T-cell (primary cell): ENCODE measurements around the gene WWP2. TPM values are rescaled to one million over a fixed set of nuclear protein-coding genes. Genes with fewer than 3 reads are reported as not detected.
A peak's percentile ranks its signal among the peaks of the same experiment; 100 is the strongest.
"Not testable (repeated sequence)": the region's sequence is repeated elsewhere in the genome, so short reads cannot be mapped to it uniquely, and the experiment has no call there.

Experiments
- ATAC-seq, 4 experiments: fragments of 200-7000 bp in 3 of 4; fragments of 150-1000 bp in 1 of 4; cut with Tn5 transposase; replicated peaks in 1 of 4; 1 replicate in 3 of 4; 2 replicates in 1 of 4; pipeline ENCODE4 v1.10.0; 2021; ENCODE audit warnings: moderate library complexity in 3 of 4, mild to moderate bottlenecking in 2 of 4, moderate number of reproducible peaks in 1 of 4
- CTCF ChIA-PET, 2 donors: fragments of 300-600 bp; sonication (Branson Sonifier 250); formaldehyde crosslinking; loops; one replicate each; lab custom pipeline; 2022; ENCODE audit warnings: antibody characterized with exemption in 2 of 2; lab: Charles Lee
- POLR2A ChIA-PET, 2 donors: fragments of 300-600 bp; sonication (Branson Sonifier 250); formaldehyde crosslinking; loops; one replicate each; lab custom pipeline; 2022; ENCODE audit warnings: antibody characterized with exemption in 2 of 2; lab: Charles Lee
- DNase-seq, 35 experiments: peaks; one replicate each; pipeline versions ENCODE4 v3.0.0 to v3.0.0-alpha.2; 2013 to 2023
- H3K27ac ChIP-seq: one replicate; pipeline ENCODE4 v1.5.1; 2013; ENCODE audit warnings: low read length
- H3K27me3 ChIP-seq, 2 experiments: replicated peaks in 1 of 2; 1 replicate in 1 of 2; 2 replicates in 1 of 2; pipeline versions ENCODE4 v1.6.1 to v1.7.0; 2013; ENCODE audit warnings: low read length in 1 of 2, mixed read lengths in 1 of 2; ENCODE audit not compliant: control insufficient read depth in 2 of 2, insufficient read depth in 2 of 2; ENCODE audit errors: extremely low read depth in 1 of 2
- H3K36me3 ChIP-seq, 2 donors: 1 replicate in 1 of 2; 2 replicates in 1 of 2; pipeline versions ENCODE4 v1.6.1 to v1.7.0; 2013; ENCODE audit warnings: low read length in 1 of 2; ENCODE audit not compliant: control insufficient read depth in 2 of 2, insufficient read depth in 1 of 2; ENCODE audit errors: extremely low read depth in 1 of 2
- H3K4me1 ChIP-seq, 2 experiments: 1 replicate in 1 of 2; 2 replicates in 1 of 2; pipeline versions ENCODE4 v1.6.1 to v1.7.0; 2013; ENCODE audit warnings: low read length in 2 of 2, mixed read lengths in 1 of 2; ENCODE audit not compliant: insufficient read depth in 2 of 2, control insufficient read depth in 1 of 2; ENCODE audit errors: extremely low read depth in 1 of 2
- H3K4me3 ChIP-seq, 2 donors: 1 replicate in 1 of 2; 2 replicates in 1 of 2; pipeline versions ENCODE4 v1.5.1 to v1.7.0; 2013; ENCODE audit warnings: mild to moderate bottlenecking in 2 of 2, low read length in 1 of 2, moderate library complexity in 1 of 2; ENCODE audit not compliant: control insufficient read depth in 1 of 2; ENCODE audit errors: extremely low read depth in 1 of 2
- H3K9me3 ChIP-seq: 2 replicates; pipeline ENCODE4 v1.7.0; 2013
- H3K27ac Mint-ChIP-seq, 2 donors: one replicate each; pipeline ENCODE4 v1.8.0; 2020 to 2021; ENCODE audit warnings: mild to moderate bottlenecking in 2 of 2, mixed read lengths in 2 of 2
- H3K27me3 Mint-ChIP-seq, 2 donors: one replicate each; pipeline ENCODE4 v1.8.0; 2021 to 2022; ENCODE audit warnings: mixed read lengths in 2 of 2
- H3K36me3 Mint-ChIP-seq: one replicate; pipeline ENCODE4 v1.8.0; 2021; ENCODE audit warnings: mixed read lengths
- H3K4me1 Mint-ChIP-seq, 3 donors: one replicate each; pipeline ENCODE4 v1.8.0; 2020 to 2022; ENCODE audit warnings: mixed read lengths in 3 of 3, mild to moderate bottlenecking in 1 of 3
- H3K4me3 Mint-ChIP-seq, 3 donors: one replicate each; pipeline ENCODE4 v1.8.0; 2020 to 2022; ENCODE audit warnings: mild to moderate bottlenecking in 3 of 3, mixed read lengths in 3 of 3, moderate library complexity in 3 of 3
- H3K9me3 Mint-ChIP-seq, 3 donors: one replicate each; pipeline ENCODE4 v1.8.0; 2020 to 2022; ENCODE audit warnings: mixed read lengths in 3 of 3
- WGBS: methylation state at CpG from one replicate; pipeline ENCODE4 v1.1.5; 2013; ENCODE audit warnings: missing lambda C conversion rate; ENCODE audit not compliant: insufficient coverage; 5-methylcytosine and 5-hydroxymethylcytosine counted together
- total RNA-seq, 35 experiments: library from RNA in 6 of 35; stranded (reverse) in 6 of 35; fragments of 120-200 nt in 1 of 35; gene quantifications; one replicate each; pipeline versions ENCODE4 v1.2.1 to v1.2.4 and lab custom pipeline; 2013 to 2026

Gene WWP2
- total RNA-seq, 5 donors from 2014 or later (not counting 1 experiment from before 2014, with no cell fraction given) = 55.3 to 78.5 (median 66.4) TPM

GRCh38 chr16:69754469-69755310 lies 7.4 kb upstream of the WWP2 start, which contains the start of gene NOB1:
Gene NOB1 (minus strand): TSS chr16:69754926. CDS start chr16:69754910, 16 bp downstream.
- WGBS = under 1% methylated on average over 42 of the region's 58 CpGs
- H3K36me3 Mint-ChIP-seq = peaks cover 14% of the 10 kb centered on the region
- peak within 1 kb of the TSS; percentile 63 for H3K27ac ChIP-seq
- H3K27me3 ChIP-seq = no peaks in the 10 kb centered on the region
- ChIA-PET POLR2A (interaction anchor here (0.5 to 1.1 kb wide), 6 partner anchors 8 to 344 kb away, joined by 3 to 7 read pairs (median 4); no protein-coding TSS in a partner anchor), CTCF (interaction anchor here (0.5 to 2.3 kb wide), 18 partner anchors 8 to 428 kb away, joined by 3 to 23 read pairs (median 4); partner anchors contain the start of gene NQO1 (in 1 of the 2))
- DNase-seq (peak; percentile 91 to 100 (median 97)), ATAC-seq (peak; percentile 96 to 98 (median 98))
- peaks cover 8 to 20% of the 10 kb centered on the region in 2 experiments for H3K4me1 ChIP-seq
- H3K9me3 ChIP-seq = no peaks in the 10 kb centered on the region
- peaks cover 0 to 24% of the 10 kb centered on the region in 2 donors for H3K36me3 ChIP-seq
- no peaks in the 10 kb centered on the region for H3K27me3 Mint-ChIP-seq
- no peaks in the 10 kb centered on the region for H3K9me3 Mint-ChIP-seq
- peak within 1 kb of the TSS; percentile 98 to 99 for H3K27ac Mint-ChIP-seq
- peaks cover 30 to 32% (median 32%) of the 10 kb centered on the region in 3 donors for H3K4me1 Mint-ChIP-seq
- H3K4me3 ChIP-seq = peak within 1 kb of the TSS; percentile 99 to 100
- H3K4me3 Mint-ChIP-seq = peak within 1 kb of the TSS; percentile 96 to 100 (median 100)

- Mint-ChIP-seq H3K27ac (no peak overlapping the region), H3K4me1 (peaks cover 32 to 35% (median 33%) of the 10 kb centered on the region in 3 donors), H3K9me3 (no peaks in the 10 kb centered on the region), H3K4me3 (no peak overlapping the region), H3K36me3 (peaks cover 9% of the 10 kb centered on the region), H3K27me3 (no peaks in the 10 kb centered on the region)
- CTCF ChIA-PET = interaction anchor here in 1 of 2 donors (0.6 to 0.8 kb wide), 2 partner anchors 13 to 46 kb away, joined by 3 to 5 read pairs; no protein-coding TSS in a partner anchor
- H3K4me3 ChIP-seq = no peak overlapping the region
- H3K4me1 ChIP-seq = peaks cover 11 to 30% of the 10 kb centered on the region in 2 experiments
- no peaks in the 10 kb centered on the region for H3K9me3 ChIP-seq
- H3K27ac ChIP-seq = no peak overlapping the region
- H3K36me3 ChIP-seq = peaks cover 0 to 6% of the 10 kb centered on the region in 2 donors
- H3K27me3 ChIP-seq = no peaks in the 10 kb centered on the region
- DNase-seq = no peak
- POLR2A ChIA-PET = interaction anchor here in 1 of 2 donors (0.8 kb wide), 1 partner anchor 32 kb away, joined by 3 read pairs; no protein-coding TSS in a partner anchor
- 91% methylated on average over 10 of the region's 10 CpGs for WGBS
- ATAC-seq = no peak
These were observed 5.4 kb upstream of the WWP2 start for GRCh38 chr16:69756705-69757104.

- not testable (repeated sequence) for H3K27me3 Mint-ChIP-seq, ATAC-seq, H3K36me3 Mint-ChIP-seq, H3K9me3 Mint-ChIP-seq, H3K4me3 ChIP-seq, H3K27ac ChIP-seq, H3K27ac Mint-ChIP-seq, H3K4me3 Mint-ChIP-seq, H3K27me3 ChIP-seq, DNase-seq, H3K9me3 ChIP-seq, H3K36me3 ChIP-seq
- ChIA-PET POLR2A (interaction anchor here in 1 of 2 donors (0.8 kb wide), 1 partner anchor 33 kb away, joined by 3 read pairs; no protein-coding TSS in a partner anchor), CTCF (interaction anchor here in 1 of 2 donors (0.8 kb wide), 1 partner anchor 47 kb away, joined by 3 read pairs; no protein-coding TSS in a partner anchor)
- peaks cover 11 to 33% of the 10 kb centered on the region in 2 experiments for H3K4me1 ChIP-seq
- peaks cover 28 to 33% (median 33%) of the 10 kb centered on the region in 3 donors for H3K4me1 Mint-ChIP-seq
- 97% methylated on average over 9 of the region's 13 CpGs for WGBS
These were observed 4.8 kb upstream of the WWP2 start for GRCh38 chr16:69757375-69757774.

- DNase-seq (peak in 10 of 35 experiments; percentile 1 to 57 (median 13)), ATAC-seq (peak; percentile 22 to 62 (median 28))
- Mint-ChIP-seq H3K9me3 (no peaks in the 10 kb centered on the region), H3K36me3 (peaks cover 13% of the 10 kb centered on the region), H3K27ac (peak overlapping the region; percentile 89 to 92), H3K4me3 (peak overlapping the region; percentile 82 to 92 (median 91)), H3K4me1 (peaks cover 24 to 46% (median 39%) of the 10 kb centered on the region in 3 donors), H3K27me3 (no peaks in the 10 kb centered on the region)
- WGBS = 11% methylated on average over 9 of the region's 14 CpGs
- CTCF ChIA-PET = interaction anchor here (0.6 to 1.2 kb wide), 2 partner anchors 8 to 358 kb away, joined by 4 to 14 read pairs; partner anchors contain the start of gene NOB1 (in 1 of the 2)
- Histone ChIP-seq H3K4me3 (peak overlapping the region; percentile 93 to 94), H3K27ac (peak overlapping the region; percentile 87), H3K4me1 (peaks cover 6 to 22% of the 10 kb centered on the region in 2 experiments), H3K27me3 (no peaks in the 10 kb centered on the region), H3K9me3 (no peaks in the 10 kb centered on the region), H3K36me3 (no peaks in the 10 kb centered on the region)
- POLR2A ChIA-PET = interaction anchor here (0.5 to 1.2 kb wide), 4 partner anchors 8 to 1249 kb away, joined by 3 to 6 read pairs (median 4); partner anchors contain the start of gene NOB1 (in 2 of the 2)
These were observed 874 bp downstream of the WWP2 start for GRCh38 chr16:69762814-69763598.

- ATAC-seq = no peak
- ChIA-PET CTCF (interaction anchor here (0.6 to 1.2 kb wide), 2 partner anchors 9 to 359 kb away, joined by 4 to 14 read pairs; partner anchors contain the start of gene NOB1 (in 1 of the 2)), POLR2A (interaction anchor here in 1 of 2 donors (1.2 kb wide), 1 partner anchor 9 kb away, joined by 3 read pairs; the partner anchor contains the start of gene NOB1)
- no peaks in the 10 kb centered on the region for H3K36me3 ChIP-seq
- no CpG with 5 or more reads among the region's 5 CpGs for WGBS
- Mint-ChIP-seq H3K36me3 (peaks cover 13% of the 10 kb centered on the region), H3K27ac (peak overlapping the region; percentile 89 to 92), H3K9me3 (no peaks in the 10 kb centered on the region), H3K4me1 (peaks cover 26 to 47% (median 40%) of the 10 kb centered on the region in 3 donors), H3K27me3 (no peaks in the 10 kb centered on the region), H3K4me3 (peak overlapping the region; percentile 82 to 92 (median 91))
- no peak overlapping the region for H3K4me3 ChIP-seq
- no peak for DNase-seq
- peak overlapping the region; percentile 87 for H3K27ac ChIP-seq
- peaks cover 6 to 22% of the 10 kb centered on the region in 2 experiments for H3K4me1 ChIP-seq
- no peaks in the 10 kb centered on the region for H3K9me3 ChIP-seq
- no peaks in the 10 kb centered on the region for H3K27me3 ChIP-seq
These were observed 1.4 kb downstream of the WWP2 start for GRCh38 chr16:69763599-69763942.
